GM23248 (cell line): Measurements from ENCODE around the gene RBM19. TPM values are rescaled to one million over a fixed set of nuclear protein-coding genes. Genes with fewer than 3 reads are reported as not detected.

Experiments used
- DNase-seq: peaks from one replicate; pipeline ENCODE4 v3.0.0-alpha.2; 2015
- H2AFZ ChIP-seq: fragments of 200-600 bp; sonication (generic); 2 replicates; pipeline ENCODE4 v1.6.1; 2016; ENCODE audit warnings: antibody characterized with exemption
- H3F3A ChIP-seq: fragments of 200-600 bp; sonication (generic); 2 replicates; pipeline ENCODE4 v1.6.1; 2016; ENCODE audit warnings: mild to moderate bottlenecking, antibody characterized with exemption, mixed run types; ENCODE audit not compliant: insufficient read depth
- H3K27ac ChIP-seq: fragments of 200-600 bp; sonication (generic); 2 replicates; pipeline ENCODE4 v1.5.1; 2016; ENCODE audit warnings: mild to moderate bottlenecking
- H3K27me3 ChIP-seq: fragments of 200-600 bp; sonication (generic); replicated peaks from 2 replicates; pipeline ENCODE4 v1.6.1; 2016; ENCODE audit warnings: mild to moderate bottlenecking; ENCODE audit not compliant: insufficient read depth
- H3K36me3 ChIP-seq: fragments of 200-600 bp; sonication (generic); 2 replicates; pipeline ENCODE4 v1.6.1; 2016; ENCODE audit warnings: low read depth, mild to moderate bottlenecking
- H3K4me1 ChIP-seq: fragments of 200-600 bp; sonication (generic); 2 replicates; pipeline ENCODE4 v1.6.1; 2016; ENCODE audit warnings: mild to moderate bottlenecking; ENCODE audit not compliant: insufficient read depth
- H3K4me2 ChIP-seq: fragments of 200-600 bp; sonication (generic); one replicate; pipeline ENCODE4 v1.6.1; 2016; ENCODE audit warnings: mild to moderate bottlenecking; ENCODE audit not compliant: unreplicated experiment
- H3K4me3 ChIP-seq: fragments of 200-600 bp; sonication (generic); 2 replicates; pipeline ENCODE4 v1.5.1; 2016; ENCODE audit warnings: mild to moderate bottlenecking
- H3K79me2 ChIP-seq: fragments of 200-600 bp; sonication (generic); 2 replicates; pipeline ENCODE4 v1.6.1; 2016; ENCODE audit warnings: mild to moderate bottlenecking; ENCODE audit not compliant: insufficient read depth
- H3K9ac ChIP-seq: fragments of 200-600 bp; sonication (generic); 2 replicates; pipeline ENCODE4 v1.6.1; 2016; ENCODE audit warnings: mild to moderate bottlenecking
- H3K9me2 ChIP-seq: fragments of 200-600 bp; sonication (generic); 2 replicates; pipeline ENCODE4 v1.6.1; 2016; ENCODE audit warnings: mixed run types, mild to moderate bottlenecking, moderate library complexity; ENCODE audit not compliant: insufficient read depth
- H3K9me3 ChIP-seq: fragments of 200-600 bp; sonication (generic); one replicate; pipeline ENCODE4 v1.6.1; 2017; ENCODE audit warnings: low read depth
- H4K20me1 ChIP-seq: fragments of 200-600 bp; sonication (generic); 2 replicates; pipeline ENCODE4 v1.6.0; 2016; ENCODE audit not compliant: insufficient read depth
- EZH2 ChIP-seq: fragments of 200-600 bp; sonication (generic); IDR thresholded peaks from 2 replicates; pipeline ENCODE4 v1.6.1; 2018; ENCODE audit warnings: antibody characterized with exemption, mild to moderate bottlenecking; ENCODE audit not compliant: insufficient read depth, poor library complexity, severe bottlenecking
- EZH2phosphoT487 ChIP-seq: fragments of 200-600 bp; sonication (generic); IDR thresholded peaks from 2 replicates; pipeline ENCODE4 v1.6.1; 2018; ENCODE audit warnings: antibody characterized with exemption, moderate library complexity, mild to moderate bottlenecking, low read depth; ENCODE audit not compliant: insufficient read depth
- WGBS, 2 experiments: methylation state at CpG; one replicate each; pipeline ENCODE4 v1.1.6; 2015 to 2017; ENCODE audit warnings: low lambda C conversion rate in 2 of 2, low coverage in 1 of 2; ENCODE audit errors: missing lambda C conversion rate in 2 of 2; 5-methylcytosine and 5-hydroxymethylcytosine counted together
- in situ Hi-C: fragments of 300-500 bp; cut with MboI; formaldehyde crosslinking; loops from 2 replicates; pipeline ENCODE4 v1.15.0; 2020
- polyA plus RNA-seq: library from polyadenylated mRNA; unstranded; fragments of >200 nt; fragmentation: Nextera tagmentation; extraction: Ambion mirVana; gene quantifications from 2 replicates; pipeline ENCODE4 v1.2.1, GENCODE V29; 2016
- total RNA-seq: library from RNA; depleted of rRNA; stranded (reverse); fragments of >200 nt; shearing (Covaris generic); gene quantifications from 2 replicates; pipeline ENCODE4 v1.2.3, GENCODE V29; 2014

Gene RBM19
- total and polyA plus RNA-seq, 2 experiments from 2014 or later: 14.8 to 17.1 TPM

DNA sequence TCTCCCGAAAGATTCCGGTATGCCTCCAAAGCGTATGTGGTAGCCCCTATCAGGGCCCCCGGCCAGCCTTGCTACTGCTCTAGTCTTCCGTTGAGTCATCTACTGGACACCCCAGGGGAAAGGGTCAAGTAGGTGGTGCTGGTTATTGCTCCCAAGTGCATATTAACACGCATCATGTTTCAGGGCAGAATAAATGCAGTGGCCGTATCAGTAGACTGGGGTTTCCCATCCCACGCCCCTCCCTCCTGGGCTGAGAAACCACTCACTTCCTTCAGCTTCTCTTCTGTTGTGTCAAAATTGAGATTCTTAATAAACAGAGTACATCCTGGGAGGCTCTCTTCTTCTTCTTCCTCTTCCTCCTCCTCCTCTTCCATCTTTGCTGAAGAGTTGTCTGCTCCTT, 39.3 kb downstream of the RBM19 start:
- H3K4me1 ChIP-seq: no peaks in the 10 kb centered on the region
- TF ChIP-seq EZH2 (no peak), EZH2phosphoT487 (no peak)
- DNase-seq: no peak
- no peak overlapping the region for H2AFZ ChIP-seq
- H3K4me2 ChIP-seq: no peak overlapping the region
- in situ Hi-C loops: no loop called here
- 96 to 97% methylated on average over 8 of the region's 8 CpGs for WGBS, 2 experiments
- H3K4me3 ChIP-seq: no peak overlapping the region
- H3K36me3 ChIP-seq: no peaks in the 10 kb centered on the region
- H3K27me3 ChIP-seq: no peaks in the 10 kb centered on the region
- no peak overlapping the region for H3K9ac ChIP-seq
- H3F3A ChIP-seq: no peaks in the 10 kb centered on the region
- no peaks in the 10 kb centered on the region for H4K20me1 ChIP-seq
- no peak overlapping the region for H3K27ac ChIP-seq
- no peaks in the 10 kb centered on the region for H3K9me3 ChIP-seq
- no peaks in the 10 kb centered on the region for H3K79me2 ChIP-seq
- H3K9me2 ChIP-seq: no peaks in the 10 kb centered on the region

DNA sequence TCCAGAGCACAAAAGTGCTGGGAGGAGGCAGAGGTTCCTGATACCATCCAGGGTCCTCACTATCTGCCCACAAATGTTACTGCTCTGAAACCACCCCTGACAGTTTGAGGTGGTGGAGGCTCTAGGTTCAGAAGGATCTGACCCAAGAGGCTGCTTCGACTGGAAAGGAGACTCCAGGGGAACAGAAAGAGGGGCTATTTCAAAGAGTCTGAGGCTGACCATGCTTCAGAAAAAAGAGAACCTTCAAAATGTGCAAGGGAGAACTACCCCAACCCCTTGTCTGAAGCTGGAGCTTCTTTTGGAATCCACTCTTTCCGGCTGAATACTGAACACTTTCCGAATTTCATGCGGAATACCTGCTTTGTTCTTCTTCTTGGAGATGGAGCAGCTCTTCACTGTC, 41.8 kb downstream of the RBM19 start:
- Histone ChIP-seq H3K27ac (no peak overlapping the region), H2AFZ (no peak overlapping the region), H3K9me2 (no peaks in the 10 kb centered on the region), H3F3A (no peaks in the 10 kb centered on the region), H3K9ac (no peak overlapping the region), H3K4me1 (no peaks in the 10 kb centered on the region), H3K4me3 (no peak overlapping the region), H3K36me3 (no peaks in the 10 kb centered on the region), H3K79me2 (no peaks in the 10 kb centered on the region), H3K9me3 (no peaks in the 10 kb centered on the region), H3K27me3 (no peaks in the 10 kb centered on the region), H3K4me2 (no peak overlapping the region), H4K20me1 (no peaks in the 10 kb centered on the region)
- no peak for DNase-seq
- TF ChIP-seq EZH2phosphoT487 (no peak), EZH2 (no peak)
- 79 to 86% methylated on average over 4 of the region's 4 CpGs for WGBS, 2 experiments
- in situ Hi-C loops: loop anchor here (25.0 kb wide), 1 partner anchor 462 kb away; the partner anchor contains the start of gene LHX5

DNA sequence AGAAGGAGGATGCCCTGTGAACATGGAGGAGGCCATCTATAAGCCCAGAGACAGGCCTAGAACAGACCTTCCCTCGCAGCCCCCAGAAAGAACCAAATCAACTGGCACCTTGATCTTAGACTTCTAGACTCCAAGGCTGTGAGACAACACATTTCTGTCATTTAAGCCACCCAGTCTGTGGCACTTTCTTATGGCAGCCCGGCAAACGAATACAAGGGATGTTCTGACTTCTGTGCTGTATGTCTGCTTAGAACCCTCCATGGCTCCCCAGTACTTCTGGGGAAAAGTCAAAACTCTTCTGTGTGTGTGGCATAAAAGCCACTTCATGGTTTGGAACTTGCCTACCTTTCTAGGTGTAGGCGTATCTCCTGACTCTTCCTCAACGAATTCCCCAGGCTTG, 42.9 kb downstream of the RBM19 start:
- Histone ChIP-seq H3K9me3 (no peaks in the 10 kb centered on the region), H3K4me3 (no peak overlapping the region), H3K79me2 (no peaks in the 10 kb centered on the region), H4K20me1 (no peaks in the 10 kb centered on the region), H3F3A (no peaks in the 10 kb centered on the region), H3K27me3 (no peaks in the 10 kb centered on the region), H3K9ac (no peak overlapping the region), H3K9me2 (no peaks in the 10 kb centered on the region), H2AFZ (no peak overlapping the region), H3K36me3 (no peaks in the 10 kb centered on the region), H3K4me1 (no peaks in the 10 kb centered on the region), H3K27ac (no peak overlapping the region), H3K4me2 (no peak overlapping the region)
- in situ Hi-C loops: loop anchor here (25.0 kb wide), 1 partner anchor 461 kb away; the partner anchor contains the start of gene LHX5
- 84 to 90% methylated on average over 5 of the region's 5 CpGs for WGBS, 2 experiments
- DNase-seq: no peak
- TF ChIP-seq EZH2 (no peak), EZH2phosphoT487 (no peak)

DNA sequence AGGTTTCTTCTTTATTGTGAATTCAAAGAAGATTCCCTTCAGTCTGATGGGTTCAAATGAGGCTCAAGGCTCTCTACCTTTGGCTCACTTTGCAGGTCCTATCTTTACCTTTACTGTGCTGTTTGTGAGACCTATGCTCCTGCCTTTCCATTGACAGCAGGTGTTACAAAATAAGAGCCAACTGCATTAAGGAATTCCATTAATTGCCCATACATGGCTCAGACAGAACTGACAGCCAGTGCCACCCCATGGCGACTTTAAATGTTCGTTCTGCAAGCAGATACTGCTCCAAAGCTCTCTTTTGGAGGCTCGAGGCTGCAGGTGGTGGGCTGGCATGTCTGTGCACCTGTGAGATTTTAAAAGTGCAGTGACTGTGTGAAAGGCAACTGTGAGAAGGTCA, 44.7 kb downstream of the RBM19 start:
- no peak for TF ChIP-seq EZH2phosphoT487
- TF ChIP-seq EZH2: no peak
- Histone ChIP-seq H3K9ac (no peak overlapping the region), H3K4me2 (no peak overlapping the region)

DNA sequence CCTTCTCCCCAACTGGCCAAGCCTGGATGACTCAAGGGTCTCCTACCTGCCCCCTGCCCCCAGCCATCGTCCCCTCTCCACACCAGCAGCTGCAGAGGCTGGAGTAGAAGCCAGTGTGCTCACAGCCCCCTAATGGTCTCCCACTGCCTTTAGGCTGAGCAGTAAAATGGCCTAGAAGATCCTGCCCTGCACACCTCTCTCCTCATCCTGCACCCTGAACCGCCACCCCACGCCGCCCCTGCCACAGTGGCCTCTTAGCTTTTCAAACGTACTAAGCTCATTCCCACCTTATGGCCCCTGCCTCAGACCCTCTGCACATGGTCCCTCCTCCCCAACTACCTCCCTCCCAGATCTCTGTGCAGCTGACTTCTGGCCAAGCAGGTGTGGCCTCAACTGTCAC, 46.3 kb downstream of the RBM19 start:
- in situ Hi-C loops: loop anchor here (10.0 to 25.0 kb wide), 2 partner anchors 457 to 725 kb away; partner anchors contain the start of gene LHX5

More for the DNA sequence above, 44.7 kb downstream of the RBM19 start:
- Histone ChIP-seq H3K27ac (no peak overlapping the region), H3K9me2 (no peaks in the 10 kb centered on the region), H3F3A (no peaks in the 10 kb centered on the region), H3K79me2 (no peaks in the 10 kb centered on the region), H3K4me3 (no peak overlapping the region), H3K4me1 (no peaks in the 10 kb centered on the region), H4K20me1 (no peaks in the 10 kb centered on the region), H2AFZ (no peak overlapping the region), H3K27me3 (no peaks in the 10 kb centered on the region), H3K9me3 (no peaks in the 10 kb centered on the region), H3K36me3 (no peaks in the 10 kb centered on the region)
- in situ Hi-C loops: loop anchor here (25.0 kb wide), 1 partner anchor 459 kb away; the partner anchor contains the start of gene LHX5
- DNase-seq: no peak
- WGBS, 2 experiments: 77 to 82% methylated on average over 3 of the region's 3 CpGs

More for the DNA sequence above, 46.3 kb downstream of the RBM19 start:
- no peak overlapping the region for H2AFZ ChIP-seq
- no peaks in the 10 kb centered on the region for H4K20me1 ChIP-seq
- no peaks in the 10 kb centered on the region for H3K79me2 ChIP-seq
- no peaks in the 10 kb centered on the region for H3K9me3 ChIP-seq
- no peak overlapping the region for H3K27ac ChIP-seq
- H3K9me2 ChIP-seq: no peaks in the 10 kb centered on the region
- H3K9ac ChIP-seq: no peak overlapping the region
- no peak overlapping the region for H3K4me3 ChIP-seq
- DNase-seq: no peak
- H3F3A ChIP-seq: no peaks in the 10 kb centered on the region
- no peaks in the 10 kb centered on the region for H3K36me3 ChIP-seq
- no peak overlapping the region for H3K4me2 ChIP-seq
- no peak for TF ChIP-seq EZH2phosphoT487
- TF ChIP-seq EZH2: no peak
- WGBS, 2 experiments: 95 to 96% methylated on average over 4 to 5 of the region's 5 CpGs
- no peaks in the 10 kb centered on the region for H3K4me1 ChIP-seq
- no peaks in the 10 kb centered on the region for H3K27me3 ChIP-seq
